ENCODE results near the gene NECTIN1.

Gene NECTIN1

DNA sequence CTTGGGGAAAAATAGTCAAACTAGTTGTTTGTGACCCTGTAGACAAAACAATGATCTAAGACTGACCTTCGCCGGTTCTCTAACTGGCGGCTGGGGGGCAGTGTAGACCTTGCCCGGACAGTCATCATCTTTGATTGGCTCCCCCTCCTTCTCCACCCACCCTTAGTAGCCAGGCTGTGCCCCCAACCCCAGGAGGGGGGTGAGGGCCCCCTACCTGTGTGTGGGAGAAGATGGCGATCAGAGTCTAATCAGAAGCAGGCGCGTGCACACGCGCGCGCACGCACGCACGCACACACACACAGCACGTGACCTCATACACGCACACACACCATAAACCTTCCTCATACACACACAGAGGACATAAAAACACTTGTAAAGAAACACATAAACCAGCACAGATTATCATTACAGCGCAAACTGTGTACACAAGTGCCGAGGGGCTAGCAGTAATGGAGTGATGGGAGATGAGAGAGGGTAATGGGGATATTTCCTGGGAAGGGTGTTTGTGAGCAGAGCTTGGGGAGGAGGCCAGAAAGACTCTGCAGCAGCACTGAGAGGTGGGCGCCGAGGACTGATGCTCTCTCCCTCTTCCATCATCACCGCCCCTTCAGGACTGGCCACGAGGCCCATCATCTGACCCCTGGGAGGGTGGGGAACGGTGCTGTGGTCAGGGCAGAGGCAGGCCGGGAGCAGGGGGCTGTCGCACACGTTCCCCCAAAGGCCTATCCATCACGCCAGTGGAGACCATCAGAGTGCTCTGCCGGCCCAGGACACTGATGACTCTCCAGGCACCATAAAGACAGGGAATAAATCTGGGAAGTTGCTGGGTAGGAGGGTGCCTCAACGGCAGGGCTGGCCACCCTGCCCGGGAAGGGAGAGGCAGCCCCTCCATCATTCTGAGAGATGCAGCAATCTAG lies 12.2 kb downstream of the NECTIN1 start:
- no peaks in the 10 kb centered on the region for H3K27me3 ChIP-seq (ENCODE audit: low read depth, low read length)
- H3K36me3 ChIP-seq (replicated peaks; ENCODE audit: low read depth, low read length), result peaks cover 33% of the 10 kb centered on the region
- peaks cover 28% of the 10 kb centered on the region for H3K4me1 ChIP-seq (ENCODE audit: low read length)
- peaks cover 97% of the 10 kb centered on the region for H4K20me1 ChIP-seq (ENCODE audit: insufficient read depth, low read length)
- TF ChIP-seq, protein P1, sequence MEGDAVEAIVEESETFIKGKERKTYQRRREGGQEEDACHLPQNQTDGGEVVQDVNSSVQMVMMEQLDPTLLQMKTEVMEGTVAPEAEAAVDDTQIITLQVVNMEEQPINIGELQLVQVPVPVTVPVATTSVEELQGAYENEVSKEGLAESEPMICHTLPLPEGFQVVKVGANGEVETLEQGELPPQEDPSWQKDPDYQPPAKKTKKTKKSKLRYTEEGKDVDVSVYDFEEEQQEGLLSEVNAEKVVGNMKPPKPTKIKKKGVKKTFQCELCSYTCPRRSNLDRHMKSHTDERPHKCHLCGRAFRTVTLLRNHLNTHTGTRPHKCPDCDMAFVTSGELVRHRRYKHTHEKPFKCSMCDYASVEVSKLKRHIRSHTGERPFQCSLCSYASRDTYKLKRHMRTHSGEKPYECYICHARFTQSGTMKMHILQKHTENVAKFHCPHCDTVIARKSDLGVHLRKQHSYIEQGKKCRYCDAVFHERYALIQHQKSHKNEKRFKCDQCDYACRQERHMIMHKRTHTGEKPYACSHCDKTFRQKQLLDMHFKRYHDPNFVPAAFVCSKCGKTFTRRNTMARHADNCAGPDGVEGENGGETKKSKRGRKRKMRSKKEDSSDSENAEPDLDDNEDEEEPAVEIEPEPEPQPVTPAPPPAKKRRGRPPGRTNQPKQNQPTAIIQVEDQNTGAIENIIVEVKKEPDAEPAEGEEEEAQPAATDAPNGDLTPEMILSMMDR (IDR thresholded peaks at IDR 0.05; ENCODE audit: low read depth, low read length), result no peak
- no peak for TF ChIP-seq EZH2phosphoT487 (IDR thresholded peaks at IDR 0.05; ENCODE audit: low read depth)
- no peak overlapping the region for H3K4me3 ChIP-seq (ENCODE audit: low read length)
- H3K27ac ChIP-seq (ENCODE audit: low read length), result no peak overlapping the region
- peaks cover 99% of the 10 kb centered on the region for H3K79me2 ChIP-seq (ENCODE audit: low read length)
- H3K9me3 ChIP-seq (ENCODE audit: insufficient read depth, low read length), result no peaks in the 10 kb centered on the region
- no peak overlapping the region for H2AFZ ChIP-seq (ENCODE audit: low read depth, low read length)
- no peak overlapping the region for H3K9ac ChIP-seq (ENCODE audit: low read length)
- H3K4me2 ChIP-seq (ENCODE audit: low read length), result no peak overlapping the region

DNA sequence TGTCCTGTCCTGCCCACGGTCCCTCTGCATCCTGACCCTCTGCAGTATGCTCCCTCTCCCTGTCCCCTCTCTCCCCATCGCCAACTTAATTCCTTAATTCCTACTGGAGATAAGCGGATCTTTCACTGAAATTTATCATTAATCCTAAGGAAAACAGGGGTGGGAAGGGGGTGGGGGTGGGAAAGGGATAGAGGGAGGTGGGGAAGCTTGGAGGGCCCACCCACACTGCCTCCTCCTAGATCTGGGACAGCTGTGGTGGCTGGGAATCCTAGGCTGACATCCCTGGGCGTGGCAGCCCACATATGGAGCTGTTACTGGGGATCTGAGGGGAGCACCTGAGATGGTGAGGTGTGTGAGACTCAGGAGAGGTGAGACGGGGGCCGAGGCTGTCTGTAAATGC lies 14.4 kb downstream of the NECTIN1 start:
- Histone ChIP-seq H3K9me3 (ENCODE audit: insufficient read depth, low read length) (no peaks in the 10 kb centered on the region), H3K4me3 (ENCODE audit: low read length) (no peak overlapping the region), H3K9ac (ENCODE audit: low read length) (no peak overlapping the region), H3K4me1 (ENCODE audit: low read length) (peaks cover 18% of the 10 kb centered on the region), H3K27me3 (ENCODE audit: low read depth, low read length) (no peaks in the 10 kb centered on the region), H3K27ac (ENCODE audit: low read length) (no peak overlapping the region), H3K4me2 (ENCODE audit: low read length) (no peak overlapping the region), H2AFZ (ENCODE audit: low read depth, low read length) (no peak overlapping the region), H3K79me2 (ENCODE audit: low read length) (peaks cover 97% of the 10 kb centered on the region), H3K36me3 (replicated peaks; ENCODE audit: low read depth, low read length) (peaks cover 21% of the 10 kb centered on the region), H4K20me1 (ENCODE audit: insufficient read depth, low read length) (peaks cover 94% of the 10 kb centered on the region)
- TF ChIP-seq EZH2phosphoT487 (IDR thresholded peaks at IDR 0.05; ENCODE audit: low read depth), result no peak
- TF ChIP-seq, protein P1 (IDR thresholded peaks at IDR 0.05; ENCODE audit: low read depth, low read length), result no peak

DNA sequence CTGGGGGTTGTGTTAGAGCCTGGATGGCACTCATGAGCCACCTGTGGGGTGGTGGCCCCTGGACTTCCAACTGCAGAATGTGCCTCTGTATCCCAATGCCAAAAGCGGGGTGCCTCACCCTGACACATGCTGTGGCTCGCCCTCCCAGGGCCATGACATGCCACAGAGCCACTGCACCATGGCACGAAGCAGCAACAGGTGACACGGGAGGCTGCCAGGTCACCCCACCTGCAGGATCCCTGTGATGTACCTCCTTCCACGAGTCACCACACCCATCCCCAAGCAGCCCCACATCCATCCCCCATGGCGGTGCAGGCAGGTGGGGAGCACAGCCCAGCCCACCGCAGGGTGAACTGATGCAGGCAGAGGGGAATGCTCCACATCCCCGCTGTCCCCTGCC lies 14.8 kb downstream of the NECTIN1 start:
- no peak overlapping the region for H3K27ac ChIP-seq (ENCODE audit: low read length)
- H2AFZ ChIP-seq (ENCODE audit: low read depth, low read length), result no peak overlapping the region
- TF ChIP-seq, protein P1 (IDR thresholded peaks at IDR 0.05; ENCODE audit: low read depth, low read length), result no peak
- TF ChIP-seq EZH2phosphoT487 (IDR thresholded peaks at IDR 0.05; ENCODE audit: low read depth), result no peak
- peaks cover 97% of the 10 kb centered on the region for H3K79me2 ChIP-seq (ENCODE audit: low read length)
- H3K4me2 ChIP-seq (ENCODE audit: low read length), result no peak overlapping the region
- H3K27me3 ChIP-seq (ENCODE audit: low read depth, low read length), result no peaks in the 10 kb centered on the region
- no peak overlapping the region for H3K9ac ChIP-seq (ENCODE audit: low read length)
- H3K4me1 ChIP-seq (ENCODE audit: low read length), result peaks cover 18% of the 10 kb centered on the region
- no peak overlapping the region for H3K4me3 ChIP-seq (ENCODE audit: low read length)
- no peaks in the 10 kb centered on the region for H3K9me3 ChIP-seq (ENCODE audit: insufficient read depth, low read length)
- peaks cover 94% of the 10 kb centered on the region for H4K20me1 ChIP-seq (ENCODE audit: insufficient read depth, low read length)
- peaks cover 18% of the 10 kb centered on the region for H3K36me3 ChIP-seq (replicated peaks; ENCODE audit: low read depth, low read length)

DNA sequence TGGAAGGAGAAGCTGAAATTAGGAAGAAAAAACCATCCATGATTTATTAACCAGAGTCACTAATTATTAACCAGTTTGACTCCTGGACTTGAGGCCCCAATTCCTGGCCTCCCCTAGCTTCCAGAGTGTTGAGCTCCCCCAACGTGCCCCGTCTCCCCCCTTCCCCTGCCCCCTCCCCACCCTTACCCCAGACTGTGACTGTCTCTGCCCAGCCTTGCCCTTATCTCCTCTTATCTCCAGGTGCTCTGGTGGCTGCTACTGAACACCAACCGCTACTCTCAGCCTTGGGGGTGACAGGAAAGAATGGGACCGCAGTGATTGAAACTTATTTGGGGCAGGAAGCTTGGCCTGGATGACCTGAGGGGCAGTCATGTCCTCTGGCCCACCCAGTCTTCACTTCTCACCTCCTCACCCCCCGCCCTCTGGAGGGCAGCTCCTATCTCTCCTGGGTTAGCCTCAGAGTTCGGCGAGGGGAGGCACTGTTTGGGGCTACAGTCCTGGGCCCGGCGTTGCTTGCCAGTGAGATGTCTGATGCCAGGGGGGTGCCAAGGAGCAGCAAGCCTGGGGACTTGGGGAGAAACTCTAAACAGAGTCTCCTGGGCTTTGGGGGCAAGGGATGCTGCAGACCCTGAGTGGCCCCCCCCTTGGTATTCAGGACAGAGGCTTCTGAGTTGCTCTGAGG lies 15.5 kb downstream of the NECTIN1 start:
- Histone ChIP-seq H3K4me1 (ENCODE audit: low read length) (peaks cover 18% of the 10 kb centered on the region), H3K4me2 (ENCODE audit: low read length) (0 out of 2 replicates have a peak overlapping the region, but pooled peaks have one; percentile 5), H3K79me2 (ENCODE audit: low read length) (peaks cover 97% of the 10 kb centered on the region), H3K9ac (ENCODE audit: low read length) (no peak overlapping the region), H3K27me3 (ENCODE audit: low read depth, low read length) (no peaks in the 10 kb centered on the region), H3K4me3 (ENCODE audit: low read length) (no peak overlapping the region), H4K20me1 (ENCODE audit: insufficient read depth, low read length) (peaks cover 94% of the 10 kb centered on the region), H3K9me3 (ENCODE audit: insufficient read depth, low read length) (no peaks in the 10 kb centered on the region), H3K27ac (ENCODE audit: low read length) (no peak overlapping the region), H3K36me3 (replicated peaks; ENCODE audit: low read depth, low read length) (peaks cover 12% of the 10 kb centered on the region), H2AFZ (ENCODE audit: low read depth, low read length) (no peak overlapping the region)
- no peak for TF ChIP-seq EZH2phosphoT487 (IDR thresholded peaks at IDR 0.05; ENCODE audit: low read depth)
